NCI-H2081 (cell line): Measurements from ENCODE around the gene TMEM256.

ENCODE experiments used
- DNase-seq, 2 experiments: peaks; one replicate each; lab custom pipeline; 2025; lab: John Stamatoyannopoulos, UW

Gene TMEM256

DNA sequence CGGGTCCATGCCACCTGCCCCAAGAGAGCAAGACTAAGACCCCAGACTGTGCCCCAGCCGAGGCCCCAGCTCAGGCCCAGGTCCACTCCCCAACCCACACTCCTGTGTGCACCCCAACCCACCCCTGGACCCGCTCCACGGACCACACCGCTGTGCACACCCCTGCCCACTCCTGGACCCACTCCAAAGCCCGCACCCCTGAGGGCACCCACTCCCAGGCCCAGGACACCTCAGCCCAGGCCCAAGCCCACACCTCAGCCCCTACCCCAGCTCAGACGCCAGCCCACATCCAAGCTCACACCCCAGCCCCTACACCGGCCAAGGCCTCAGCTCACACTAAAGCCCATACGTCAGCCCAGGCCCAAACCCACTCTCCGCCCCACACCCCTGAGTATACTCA is 25.8 kb upstream of the TMEM256 start:
- DNase-seq, result no peak

DNA sequence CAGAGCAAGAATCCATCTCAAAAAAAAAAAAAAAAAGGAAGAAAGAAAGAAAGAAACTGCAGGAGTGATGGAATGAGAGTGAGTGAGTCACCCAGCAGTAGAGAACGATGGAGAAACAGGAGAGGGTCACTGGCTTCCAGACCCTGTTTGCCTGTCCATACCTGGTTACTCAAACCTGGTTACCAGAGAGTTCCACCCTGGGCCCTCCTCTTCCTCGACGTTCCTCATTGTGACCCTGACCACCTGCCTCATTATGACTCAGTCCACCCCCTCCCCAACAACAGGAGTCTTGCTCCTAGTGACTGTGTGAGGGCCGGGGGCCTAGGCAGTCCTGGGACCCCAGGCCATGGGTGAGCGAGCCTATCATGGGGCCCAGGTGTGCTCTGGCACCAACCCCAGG is 24.7 kb upstream of the TMEM256 start, which contains the start of gene SPEM3:
Gene SPEM3, plus strand, starts transcription at position 301 of the 400 bp plus-strand sequence. Its CDS starts 46 bp downstream, at position 347.
- no peak for DNase-seq

DNA sequence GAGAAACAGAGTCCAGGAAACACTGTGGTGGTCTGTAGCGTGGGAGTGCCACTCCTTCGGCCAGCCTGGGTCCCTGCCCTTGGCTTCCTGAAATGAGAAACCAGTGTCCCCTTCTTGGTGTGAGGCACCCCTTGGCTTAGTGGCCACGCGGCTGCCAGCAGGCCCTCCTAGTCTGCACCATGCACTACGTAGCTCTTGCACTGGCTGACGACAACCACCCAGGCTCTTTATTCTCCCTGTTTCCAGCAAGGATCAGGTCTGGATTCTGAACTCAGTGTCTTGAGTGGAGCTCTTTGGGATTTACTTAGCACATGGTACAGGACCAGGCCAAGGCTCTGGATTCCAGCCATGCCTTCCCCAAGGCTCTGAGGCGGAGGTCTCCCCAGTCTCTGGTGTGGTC is 23.7 kb upstream of the TMEM256 start:
- no peak for DNase-seq

DNA sequence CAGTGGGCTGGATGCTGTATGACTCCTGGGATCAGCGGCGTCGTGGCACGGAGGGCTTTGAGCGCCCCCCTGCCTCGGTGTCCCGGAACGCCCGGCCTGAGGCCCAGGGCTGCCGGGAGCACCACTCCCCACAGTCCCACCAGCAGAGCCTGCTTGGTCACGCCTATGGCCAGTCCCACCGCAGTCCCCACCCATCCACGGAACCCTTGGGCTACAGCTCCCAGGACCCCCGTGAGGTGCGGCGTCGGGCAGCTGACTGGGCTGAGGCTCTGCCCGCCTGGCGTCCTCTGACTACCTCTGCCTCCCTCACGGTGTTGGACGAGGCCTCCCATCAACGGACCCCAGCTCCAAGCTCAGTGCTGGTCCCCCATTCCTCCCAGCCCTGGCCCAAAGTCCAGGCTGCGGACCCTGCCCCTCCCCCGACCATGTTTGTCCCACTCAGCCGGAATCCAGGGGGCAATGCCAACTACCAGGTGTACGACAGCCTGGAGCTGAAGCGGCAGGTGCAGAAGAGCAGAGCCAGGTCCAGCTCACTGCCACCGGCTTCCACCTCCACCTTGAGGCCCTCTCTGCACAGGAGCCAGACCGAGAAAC is 23.1 kb upstream of the TMEM256 start:
- no peak for DNase-seq

DNA sequence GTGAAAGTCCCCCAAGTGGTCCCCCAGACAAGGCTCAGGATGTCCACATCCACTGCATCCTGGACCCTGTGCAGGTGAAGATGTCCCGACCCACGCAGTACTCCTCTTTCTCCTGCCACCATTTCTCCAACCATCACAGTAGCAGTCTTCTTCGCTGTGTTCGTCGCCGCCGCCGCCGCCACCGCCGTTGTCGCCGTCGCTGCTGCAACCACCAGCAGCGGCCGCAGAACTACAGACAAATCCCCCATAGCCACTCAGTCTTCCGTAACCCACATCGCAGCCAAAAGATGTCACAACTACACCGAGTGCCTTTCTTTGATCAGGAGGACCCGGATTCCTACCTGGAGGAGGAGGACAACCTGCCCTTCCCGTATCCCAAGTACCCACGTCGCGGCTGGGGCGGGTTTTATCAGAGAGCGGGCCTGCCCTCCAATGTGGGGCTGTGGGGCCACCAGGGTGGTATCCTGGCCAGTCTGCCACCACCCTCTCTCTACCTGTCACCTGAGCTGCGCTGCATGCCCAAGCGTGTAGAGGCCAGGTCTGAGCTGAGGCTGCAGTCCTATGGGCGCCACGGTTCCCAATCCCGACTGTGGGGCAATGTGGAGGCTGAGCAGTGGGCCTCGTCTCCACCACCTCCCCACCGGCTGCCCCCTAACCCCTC is 22.4 kb upstream of the TMEM256 start:
- DNase-seq, result no peak

DNA sequence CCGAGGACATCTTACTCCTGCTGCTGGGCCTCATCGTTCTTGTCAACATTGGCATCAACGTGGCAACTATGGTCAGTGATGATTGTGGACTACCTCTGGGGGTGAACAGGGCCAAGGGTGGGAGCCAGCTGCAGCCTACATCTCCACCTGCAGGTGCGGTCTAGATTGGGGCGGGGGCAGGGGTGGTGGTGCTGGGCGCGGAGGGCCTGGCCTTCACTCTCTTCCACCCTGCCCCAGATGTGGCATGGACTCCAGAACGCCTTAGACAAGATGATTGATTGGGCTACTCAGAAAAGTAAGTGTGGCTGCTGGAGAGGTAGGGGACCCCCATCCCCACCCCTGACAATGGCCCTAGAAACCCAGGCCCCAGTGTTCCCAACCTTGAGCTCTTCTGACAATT is 21.9 kb upstream of the TMEM256 start:
- DNase-seq, result no peak

DNA sequence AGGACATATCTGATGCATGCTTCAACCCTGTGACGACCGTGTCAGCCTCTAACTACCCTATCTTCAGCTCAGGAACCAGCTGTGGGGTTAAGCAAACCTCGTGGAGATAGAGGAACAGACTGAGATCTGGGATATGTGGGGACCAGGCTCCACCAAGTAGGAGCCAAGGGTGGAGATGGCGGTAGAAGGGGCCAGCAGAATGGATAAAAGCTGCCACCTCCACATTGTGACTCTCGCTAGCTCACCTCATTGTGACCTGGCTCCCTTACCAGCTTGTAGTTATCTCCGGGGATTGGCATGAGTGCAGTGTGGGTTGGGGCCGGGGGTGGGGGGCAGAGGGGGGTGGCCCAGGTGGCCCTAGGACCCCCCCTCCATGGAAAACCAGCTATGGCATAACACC is 21.4 kb upstream of the TMEM256 start, which contains the start of gene SPEM2:
Gene SPEM2, plus strand, starts transcription at position 301 of the 400 bp plus-strand sequence. Its CDS starts 73 bp downstream, at position 374.
- no peak for DNase-seq

DNA sequence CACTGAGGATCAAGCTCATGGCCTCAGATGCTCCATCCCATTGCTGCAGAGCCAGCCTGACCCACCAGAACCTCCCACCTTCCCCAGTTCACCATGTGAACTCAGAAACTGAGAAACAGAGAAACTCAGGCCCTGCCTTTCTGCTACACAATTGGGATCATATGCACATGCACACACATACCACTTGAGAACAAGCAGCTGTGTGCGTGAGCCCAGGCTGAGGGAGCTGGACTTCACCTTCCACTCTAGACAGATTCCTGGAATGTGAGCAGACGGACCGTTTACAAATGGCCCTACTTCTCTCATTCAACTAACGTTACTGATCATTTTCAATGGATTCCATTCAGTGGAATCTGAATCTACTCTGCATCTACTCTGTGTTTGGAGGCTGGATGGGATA is 19.8 kb upstream of the TMEM256 start:
- no peak for DNase-seq

DNA sequence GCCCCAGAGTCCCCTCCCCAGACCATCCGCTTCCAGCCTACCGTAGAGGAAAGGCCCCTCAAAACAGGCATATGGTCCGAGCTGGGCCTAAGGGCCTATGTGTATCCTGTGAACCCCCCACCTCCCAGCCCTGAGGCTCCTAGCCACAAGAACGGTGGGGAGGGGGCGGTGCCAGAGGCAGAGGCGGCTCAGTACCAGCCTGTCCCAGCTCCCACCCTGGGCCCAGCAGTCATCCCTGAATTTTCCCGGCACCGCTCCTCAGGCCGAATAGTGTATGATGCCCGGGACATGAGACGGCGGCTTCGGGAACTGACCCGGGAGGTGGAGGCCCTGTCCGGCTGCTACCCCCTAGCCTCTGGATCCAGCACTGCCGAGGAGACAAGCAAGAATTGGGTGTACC is 17.3 kb upstream of the TMEM256 start:
- no peak for DNase-seq

DNA sequence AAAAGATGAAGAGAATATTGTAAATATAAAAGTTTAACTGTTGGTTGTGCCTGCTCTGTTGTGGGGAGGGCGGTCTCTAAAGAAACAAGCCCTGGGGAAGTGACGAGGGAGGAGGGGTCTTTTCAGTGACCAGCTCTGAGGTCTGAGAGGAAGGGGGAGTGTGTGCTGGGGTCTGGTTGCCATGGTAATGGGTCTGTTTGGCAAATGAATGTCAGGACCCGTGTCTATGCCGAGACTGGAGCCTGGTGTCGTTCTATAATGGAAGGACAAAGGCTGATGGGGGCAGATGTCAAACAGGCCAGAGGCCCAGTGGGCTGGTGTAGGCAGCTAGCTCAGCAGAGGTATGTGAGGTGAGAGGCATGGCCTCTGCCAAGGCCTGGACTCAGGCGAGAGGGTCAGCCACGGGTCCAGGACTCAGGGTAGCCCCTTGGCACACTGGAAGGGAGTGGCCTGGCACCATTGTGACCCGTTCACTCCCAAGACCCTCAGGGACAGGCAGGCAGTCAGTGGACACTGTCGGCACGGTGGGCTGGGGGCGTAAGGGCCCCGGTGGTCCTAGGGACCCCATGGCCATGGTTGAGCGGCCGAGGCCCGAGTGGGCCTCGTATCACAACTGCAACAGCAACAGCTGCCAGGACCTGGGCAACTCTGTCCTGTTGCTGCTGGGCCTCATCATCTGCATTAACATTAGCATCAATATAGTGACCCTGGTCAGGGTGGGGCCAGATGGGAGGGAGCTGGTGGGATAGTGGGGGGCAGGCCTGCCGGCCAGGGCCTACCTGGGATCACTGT is 16.1 kb upstream of the TMEM256 start, which contains the start of gene SPEM1:
Gene SPEM1, plus strand, starts transcription at position 506 of the 792 bp plus-strand sequence. Its CDS starts 61 bp downstream, at position 567.
- no peak for DNase-seq

DNA sequence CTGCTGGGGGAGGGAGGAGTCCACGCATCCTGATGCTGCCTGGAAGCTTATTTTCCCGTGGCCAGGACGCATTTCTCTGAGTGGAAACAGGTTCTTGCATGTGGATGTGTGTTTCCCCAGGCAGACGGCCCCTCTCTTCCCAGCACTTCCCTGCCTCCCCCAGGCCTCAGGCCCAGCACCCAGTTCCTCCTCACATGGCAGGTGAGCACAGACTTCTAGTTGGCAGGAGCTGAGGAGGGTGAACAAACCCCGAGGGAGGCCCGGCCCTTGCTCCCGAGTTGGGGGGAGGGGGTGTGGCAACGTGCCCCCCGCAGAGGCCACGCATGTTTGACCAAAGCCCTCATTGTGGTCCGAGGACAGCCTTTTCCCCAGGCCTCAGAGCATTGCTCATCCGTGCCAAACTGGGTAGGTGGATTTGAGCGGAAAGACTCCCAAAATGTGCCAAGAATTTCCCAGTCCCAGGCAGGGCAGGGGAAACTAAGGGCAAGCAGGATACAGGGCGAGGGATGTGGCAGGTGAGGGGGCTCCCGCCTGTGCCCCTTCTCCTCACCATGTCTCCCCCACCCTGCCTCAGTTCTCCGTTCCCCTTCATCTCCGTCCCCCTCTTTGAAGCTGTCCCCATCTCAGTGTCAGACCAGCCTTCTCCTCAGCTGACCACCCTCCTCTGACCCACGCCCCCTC is 14.7 kb upstream of the TMEM256 start:
- no peak for DNase-seq

DNA sequence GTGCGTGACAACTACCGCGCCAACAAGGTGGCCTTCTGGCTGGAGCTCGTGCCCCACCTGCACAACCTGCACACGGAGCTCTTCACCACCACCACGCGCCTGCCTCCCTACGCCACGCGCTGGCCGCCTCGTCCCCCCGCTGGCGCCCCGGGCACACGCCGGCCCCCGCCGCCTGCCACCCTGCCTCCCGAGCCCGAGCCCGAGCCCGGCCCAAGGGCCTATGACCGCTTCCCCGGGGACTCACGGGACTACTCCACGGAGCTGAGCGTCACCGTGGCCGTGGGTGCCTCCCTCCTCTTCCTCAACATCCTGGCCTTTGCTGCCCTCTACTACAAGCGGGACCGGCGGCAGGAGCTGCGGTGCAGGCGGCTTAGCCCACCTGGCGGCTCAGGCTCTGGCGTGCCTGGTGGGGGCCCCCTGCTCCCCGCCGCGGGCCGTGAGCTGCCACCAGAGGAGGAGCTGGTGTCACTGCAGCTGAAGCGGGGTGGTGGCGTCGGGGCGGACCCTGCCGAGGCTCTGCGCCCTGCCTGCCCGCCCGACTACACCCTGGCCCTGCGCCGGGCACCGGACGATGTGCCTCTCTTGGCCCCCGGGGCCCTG is 13.3 kb upstream of the TMEM256 start:
- DNase-seq, result no peak

DNA sequence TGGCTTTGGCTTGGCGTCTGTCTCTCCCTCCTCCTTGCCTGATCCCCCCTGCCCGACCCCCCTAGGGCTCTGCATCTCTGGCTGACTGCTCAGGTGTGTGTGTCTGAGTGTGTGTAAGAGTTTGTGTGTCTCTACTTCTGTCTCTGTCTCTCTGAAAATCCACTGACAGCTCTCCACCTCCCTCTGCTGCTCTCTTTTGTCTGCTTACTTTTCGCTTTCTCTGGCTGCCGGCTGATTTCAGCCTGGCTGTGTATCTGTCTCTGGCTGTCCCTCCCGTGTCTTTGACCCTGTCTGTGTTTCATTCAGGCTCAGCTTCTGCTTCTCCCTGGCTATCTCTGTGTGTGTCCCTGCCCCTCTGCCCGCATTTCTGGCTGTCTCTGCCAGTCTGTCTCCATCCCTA is 12.4 kb upstream of the TMEM256 start:
- no peak for DNase-seq

DNA sequence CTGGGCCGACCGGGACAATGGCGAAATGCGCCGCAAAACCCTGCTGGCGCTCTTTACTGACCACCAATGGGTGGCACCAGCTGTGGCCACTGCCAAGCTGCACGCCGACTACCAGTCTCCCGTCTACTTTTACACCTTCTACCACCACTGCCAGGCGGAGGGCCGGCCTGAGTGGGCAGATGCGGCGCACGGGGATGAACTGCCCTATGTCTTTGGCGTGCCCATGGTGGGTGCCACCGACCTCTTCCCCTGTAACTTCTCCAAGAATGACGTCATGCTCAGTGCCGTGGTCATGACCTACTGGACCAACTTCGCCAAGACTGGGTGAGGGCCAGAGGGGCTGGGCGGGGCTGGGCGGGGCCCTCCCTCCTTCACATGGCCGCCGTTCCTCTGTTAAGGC is 11.9 kb upstream of the TMEM256 start:
- DNase-seq, result no peak

DNA sequence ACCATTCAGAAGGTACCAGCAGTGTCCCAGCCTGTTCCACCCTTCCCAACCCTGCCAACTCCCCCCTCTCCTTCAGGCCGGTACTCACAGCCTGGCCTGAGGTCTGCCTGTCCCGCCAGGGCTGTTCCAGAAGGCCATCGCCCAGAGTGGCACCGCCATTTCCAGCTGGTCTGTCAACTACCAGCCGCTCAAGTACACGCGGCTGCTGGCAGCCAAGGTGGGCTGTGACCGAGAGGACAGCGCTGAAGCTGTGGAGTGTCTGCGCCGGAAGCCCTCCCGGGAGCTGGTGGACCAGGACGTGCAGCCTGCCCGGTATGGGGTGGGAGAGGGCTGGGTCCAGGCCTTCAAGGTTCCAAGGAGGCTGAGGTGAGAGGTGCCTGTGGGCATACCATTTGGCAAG is 10.9 kb upstream of the TMEM256 start:
- DNase-seq, result no peak

DNA sequence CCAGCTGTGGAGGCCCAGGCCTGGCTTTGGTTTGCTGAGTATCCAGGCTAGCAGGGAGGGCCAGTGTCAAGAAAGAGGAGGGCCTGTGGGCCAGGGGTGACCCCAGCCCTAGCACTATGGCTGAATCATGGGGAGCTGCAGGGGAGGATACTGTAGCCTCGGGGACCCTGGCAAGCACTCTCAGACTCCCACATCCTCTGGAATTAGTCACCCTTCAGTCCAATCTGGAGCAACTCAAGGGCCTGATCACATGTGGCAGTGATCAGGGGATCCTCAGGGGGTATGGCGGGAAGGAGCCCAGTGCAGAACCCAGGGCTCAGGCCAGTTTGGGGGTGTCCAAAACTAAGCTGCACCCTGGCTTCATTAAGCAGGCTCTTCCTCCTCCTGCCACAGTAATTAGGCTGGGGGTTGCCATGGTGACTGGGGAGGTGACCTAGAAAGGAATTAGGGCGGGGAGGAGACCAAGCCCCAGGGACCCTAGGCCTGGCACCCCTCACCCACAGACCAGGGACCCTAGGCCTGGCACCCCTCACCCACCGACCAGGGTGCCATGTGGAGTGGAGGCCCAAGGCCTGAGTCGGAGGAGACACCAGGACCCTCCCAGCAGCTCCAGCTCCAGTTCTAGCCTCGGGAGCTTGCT is 9.6 kb upstream of the TMEM256 start:
- DNase-seq, result no peak

DNA sequence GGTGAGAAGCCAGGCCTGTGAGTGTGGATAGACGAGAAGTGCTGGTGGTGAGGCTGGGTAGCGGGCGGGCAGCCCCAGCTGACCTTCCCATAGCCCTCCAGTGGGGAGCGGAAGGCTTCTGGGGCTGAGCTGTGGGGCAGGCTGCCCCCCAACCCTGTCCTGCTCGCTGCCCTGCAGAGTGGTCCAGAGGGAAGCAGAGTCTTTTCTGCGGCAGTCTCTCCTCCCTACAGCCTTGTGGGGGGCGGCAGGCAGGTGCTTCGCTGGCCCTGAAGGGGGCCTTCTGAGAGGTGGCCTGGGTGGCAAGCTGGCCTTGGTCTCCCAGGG is 7.5 kb upstream of the TMEM256 start:
- DNase-seq, result no peak

DNA sequence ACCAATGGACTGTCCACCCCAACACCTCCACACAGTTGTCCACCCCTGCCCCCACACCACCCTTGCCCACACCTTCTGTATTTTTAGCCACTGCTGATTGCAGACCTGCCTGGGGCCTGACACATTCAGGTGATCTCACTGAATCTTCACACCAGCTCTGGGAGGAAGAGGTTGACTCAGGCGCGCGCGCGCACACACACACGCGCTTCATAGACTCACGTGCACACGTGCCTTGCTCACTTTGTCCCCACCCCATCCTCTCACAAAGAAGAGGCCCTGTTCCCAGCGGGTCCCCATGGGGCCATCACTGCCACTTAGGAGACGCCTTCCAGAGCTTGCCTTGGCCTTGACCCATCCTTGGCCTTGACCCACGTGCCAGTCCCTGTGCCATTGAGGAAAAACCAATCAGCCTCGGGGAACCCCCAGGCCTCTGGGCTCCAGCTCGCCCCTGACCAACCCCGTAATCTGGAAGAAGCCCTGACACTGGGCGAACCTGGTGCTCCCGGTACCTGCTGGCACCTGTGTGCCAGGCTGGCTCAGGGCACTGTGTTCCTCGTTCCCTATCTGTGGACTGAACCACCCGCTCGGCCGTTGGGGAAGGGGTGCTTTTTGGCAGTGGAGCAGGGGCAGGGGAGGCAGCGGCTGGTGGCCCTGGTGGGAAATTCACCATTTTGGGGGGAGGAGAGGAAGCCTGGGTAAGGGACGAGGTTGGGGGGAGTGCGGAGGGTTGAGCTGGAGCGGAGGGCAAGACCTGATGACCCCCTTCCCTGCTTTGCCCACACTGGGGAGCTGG is 6.9 kb upstream of the TMEM256 start:
- no peak for DNase-seq

DNA sequence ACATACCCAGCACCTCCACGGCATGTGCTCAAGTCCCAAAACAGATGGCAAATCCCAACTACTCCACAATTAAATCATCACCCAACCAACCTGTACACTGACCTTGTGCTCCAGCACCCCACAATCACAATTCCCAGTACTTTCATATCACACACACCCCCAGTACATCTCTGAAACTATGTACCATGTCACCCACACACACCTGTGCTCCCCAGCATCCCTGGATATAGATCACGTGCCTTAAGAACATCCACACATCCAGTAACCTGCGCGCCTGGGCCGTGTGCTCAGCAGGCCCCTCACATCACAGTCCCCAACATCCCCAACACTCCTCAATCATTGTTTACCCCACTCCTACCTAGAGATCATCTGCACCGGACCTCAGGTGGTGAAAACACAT is 5.8 kb upstream of the TMEM256 start:
- DNase-seq, result no peak

DNA sequence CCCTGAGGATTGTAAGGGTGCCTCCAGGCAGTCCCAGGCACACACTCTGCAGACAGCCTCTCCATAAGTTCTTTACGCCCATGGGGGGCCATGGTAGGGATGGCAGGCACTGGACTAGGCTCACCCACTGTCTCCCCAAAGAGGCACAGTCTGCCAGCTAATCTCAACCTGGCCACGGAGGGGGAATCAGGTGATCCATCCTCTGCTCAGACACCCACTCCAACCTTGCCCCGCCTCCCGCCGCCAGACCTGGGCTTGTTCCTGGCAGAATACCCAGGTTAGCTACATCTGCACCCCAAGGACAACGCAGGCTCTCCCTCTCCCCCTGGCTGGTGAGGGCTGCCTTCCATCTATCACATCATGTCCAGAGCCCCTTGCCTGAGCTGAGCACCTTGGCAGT is 5.0 kb upstream of the TMEM256 start:
- no peak for DNase-seq

DNA sequence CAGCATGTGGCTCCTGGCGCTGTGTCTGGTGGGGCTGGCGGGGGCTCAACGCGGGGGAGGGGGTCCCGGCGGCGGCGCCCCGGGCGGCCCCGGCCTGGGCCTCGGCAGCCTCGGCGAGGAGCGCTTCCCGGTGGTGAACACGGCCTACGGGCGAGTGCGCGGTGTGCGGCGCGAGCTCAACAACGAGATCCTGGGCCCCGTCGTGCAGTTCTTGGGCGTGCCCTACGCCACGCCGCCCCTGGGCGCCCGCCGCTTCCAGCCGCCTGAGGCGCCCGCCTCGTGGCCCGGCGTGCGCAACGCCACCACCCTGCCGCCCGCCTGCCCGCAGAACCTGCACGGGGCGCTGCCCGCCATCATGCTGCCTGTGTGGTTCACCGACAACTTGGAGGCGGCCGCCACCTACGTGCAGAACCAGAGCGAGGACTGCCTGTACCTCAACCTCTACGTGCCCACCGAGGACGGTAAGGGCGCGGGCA is 4.4 kb upstream of the TMEM256 start:
- no peak for DNase-seq
